Kidney tubule cell (primary cell): Measurements from ENCODE around the gene PLEKHM3.

Experiments used
- DNase-seq: peaks from one replicate; pipeline ENCODE4 v3.0.0-alpha.2; 2018; ENCODE audit warnings: low spot score

PLEKHM3 gene

GRCh38 chr2:207860685-207861084, 164.6 kb downstream of the PLEKHM3 start:
- no peak for DNase-seq

GRCh38 chr2:207855591-207855990, 169.7 kb downstream of the PLEKHM3 start:
- no peak for DNase-seq

GRCh38 chr2:207854484-207855440, 170.6 kb downstream of the PLEKHM3 start:
- peak; percentile 95 for DNase-seq

- DNase-seq: no peak
Measured at GRCh38 chr2:207852791-207853190, 172.5 kb downstream of the PLEKHM3 start.

- no peak for DNase-seq
Measured at GRCh38 chr2:207849443-207849842, 175.9 kb downstream of the PLEKHM3 start.

- DNase-seq: no peak
Measured at GRCh38 chr2:207848545-207848928, 176.8 kb downstream of the PLEKHM3 start.

- DNase-seq: peak; percentile 67
Measured at GRCh38 chr2:207847807-207848544, 177.4 kb downstream of the PLEKHM3 start.

GRCh38 chr2:207847098-207847806, 178.1 kb downstream of the PLEKHM3 start:
- no peak for DNase-seq

- no peak for DNase-seq
Measured at GRCh38 chr2:207845202-207845864, 180.0 kb downstream of the PLEKHM3 start.

GRCh38 chr2:207844648-207845047, 180.7 kb downstream of the PLEKHM3 start:
- no peak for DNase-seq

GRCh38 chr2:207840101-207840500, 185.2 kb downstream of the PLEKHM3 start:
- no peak for DNase-seq

- DNase-seq: no peak
Measured at GRCh38 chr2:207839575-207839974, 185.8 kb downstream of the PLEKHM3 start.

- DNase-seq: no peak
Measured at GRCh38 chr2:207839028-207839427, 186.3 kb downstream of the PLEKHM3 start.

GRCh38 chr2:207836521-207837133, 188.7 kb downstream of the PLEKHM3 start:
- no peak for DNase-seq

GRCh38 chr2:207835805-207836204, 189.5 kb downstream of the PLEKHM3 start:
- DNase-seq: no peak

GRCh38 chr2:207833251-207833751, 192.0 kb downstream of the PLEKHM3 start:
- DNase-seq: peak; percentile 36

- no peak for DNase-seq
Measured at GRCh38 chr2:207831584-207832248, 193.6 kb downstream of the PLEKHM3 start.

GRCh38 chr2:207830778-207831438, 194.4 kb downstream of the PLEKHM3 start:
- DNase-seq: no peak

- DNase-seq: peak; percentile 31
Measured at GRCh38 chr2:207828361-207829057, 196.8 kb downstream of the PLEKHM3 start.
